OCI-LY3 (cell line): ENCODE measurements around the gene KCNAB3.
A peak's percentile ranks its signal among the peaks of the same experiment; 100 is the strongest.

Experiments
- H2AFZ ChIP-seq: fragments of 200-600, 300-600 bp; shearing (Covaris generic); 2 replicates; pipeline ENCODE4 v1.6.0; 2014; ENCODE audit warnings: antibody characterized with exemption, low read depth, low read length
- H3K27ac ChIP-seq: fragments of 200-600, 300-600 bp; sonication (generic); 2 replicates; pipeline ENCODE4 v1.5.1; 2014; ENCODE audit warnings: mild to moderate bottlenecking, low read length, moderate library complexity, mixed read lengths
- H3K27me3 ChIP-seq: fragments of 200-600, 300-600 bp; sonication (generic); 2 replicates; pipeline ENCODE4 v1.6.1; 2014; ENCODE audit warnings: low read depth, low read length, mixed read lengths
- H3K36me3 ChIP-seq: fragments of 200-600, 300-600 bp; sonication (generic); replicated peaks from 2 replicates; pipeline ENCODE3; 2014; ENCODE audit warnings: low read depth, low read length, mixed read lengths
- H3K4me1 ChIP-seq: fragments of 300-600, 200-600 bp; sonication (generic); 2 replicates; pipeline ENCODE4 v1.6.1; 2014; ENCODE audit warnings: low read length, mixed read lengths
- H3K4me2 ChIP-seq: fragments of 200-600, 300-600 bp; sonication (generic); 2 replicates; pipeline ENCODE4 v1.6.1; 2014; ENCODE audit warnings: low read length, mixed read lengths
- H3K4me3 ChIP-seq: fragments of 300-600, 200-600 bp; sonication (generic); 2 replicates; pipeline ENCODE4 v1.5.1; 2014; ENCODE audit warnings: antibody characterized with exemption, mild to moderate bottlenecking, low read length, moderate library complexity
- H3K79me2 ChIP-seq: fragments of 300-600, 200-600 bp; shearing (Covaris generic); 2 replicates; pipeline ENCODE4 v1.6.1; 2014; ENCODE audit warnings: mild to moderate bottlenecking, low read length, mixed read lengths
- H3K9ac ChIP-seq: fragments of 300-600, 200-600 bp; shearing (Covaris generic); 2 replicates; pipeline ENCODE4 v1.6.0; 2014; ENCODE audit warnings: mild to moderate bottlenecking, low read length, moderate library complexity
- H3K9me3 ChIP-seq: fragments of 200-600, 300-600 bp; shearing (Covaris generic); 2 replicates; pipeline ENCODE4 v1.6.1; 2014; ENCODE audit warnings: low read length, mixed read lengths; ENCODE audit not compliant: insufficient read depth
- H4K20me1 ChIP-seq: fragments of 200-600, 300-600 bp; sonication (generic); 2 replicates; pipeline ENCODE4 v1.6.1; 2016; ENCODE audit warnings: low read length, mixed read lengths; ENCODE audit not compliant: insufficient read depth
- CTCF ChIP-seq: fragments of 200-600, 300-600 bp; sonication (generic); IDR thresholded peaks from 2 replicates; pipeline ENCODE4 v1.5.1; 2014; ENCODE audit warnings: antibody characterized with exemption, low read length, low read depth
- EZH2phosphoT487 ChIP-seq: fragments of 200-600 bp; shearing (Covaris generic); IDR thresholded peaks from 2 replicates; pipeline ENCODE4 v1.6.1; 2018; ENCODE audit warnings: antibody characterized with exemption, mixed run types, low read depth

KCNAB3 gene

DNA sequence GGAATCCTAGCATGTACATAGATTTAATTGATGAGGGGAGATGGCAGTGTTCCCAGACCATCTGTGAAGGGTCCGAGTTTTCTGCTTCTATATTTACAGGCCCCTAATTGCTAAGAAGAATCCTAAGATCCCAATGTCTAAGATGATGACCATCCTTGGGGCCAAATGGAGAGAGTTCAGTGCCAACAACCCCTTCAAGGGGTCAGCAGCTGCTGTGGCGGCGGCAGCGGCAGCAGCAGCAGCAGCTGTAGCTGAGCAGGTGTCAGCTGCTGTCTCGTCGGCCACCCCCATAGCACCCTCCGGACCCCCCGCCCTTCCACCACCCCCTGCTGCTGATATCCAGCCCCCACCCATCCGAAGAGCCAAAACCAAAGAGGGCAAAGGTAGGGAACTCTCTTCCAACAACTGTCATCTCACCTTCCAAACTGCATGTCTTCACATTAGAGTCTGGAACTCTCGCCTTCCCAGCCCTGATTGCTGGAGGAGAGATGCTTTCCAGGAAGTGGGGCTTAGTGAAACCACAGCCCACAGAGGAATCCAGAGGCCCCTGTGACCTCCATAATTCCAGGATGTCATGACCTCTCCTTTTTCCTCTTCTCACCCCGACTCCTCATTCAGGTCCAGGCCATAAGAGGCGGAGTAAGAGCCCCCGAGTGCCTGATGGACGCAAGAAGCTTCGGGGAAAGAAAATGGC lies 36.3 kb downstream of the KCNAB3 start:
- no peaks in the 10 kb centered on the region for H4K20me1 ChIP-seq
- peaks cover 9% of the 10 kb centered on the region for H3K79me2 ChIP-seq
- no peak overlapping the region for H2AFZ ChIP-seq
- no peak overlapping the region for H3K9ac ChIP-seq
- H3K36me3 ChIP-seq, result peaks cover 18% of the 10 kb centered on the region
- H3K4me1 ChIP-seq, result no peaks in the 10 kb centered on the region
- no peaks in the 10 kb centered on the region for H3K27me3 ChIP-seq
- no peak for TF ChIP-seq CTCF
- no peak for TF ChIP-seq EZH2phosphoT487
- no peak overlapping the region for H3K4me3 ChIP-seq
- H3K4me2 ChIP-seq, result no peak overlapping the region
- H3K27ac ChIP-seq, result no peak overlapping the region
- no peaks in the 10 kb centered on the region for H3K9me3 ChIP-seq

DNA sequence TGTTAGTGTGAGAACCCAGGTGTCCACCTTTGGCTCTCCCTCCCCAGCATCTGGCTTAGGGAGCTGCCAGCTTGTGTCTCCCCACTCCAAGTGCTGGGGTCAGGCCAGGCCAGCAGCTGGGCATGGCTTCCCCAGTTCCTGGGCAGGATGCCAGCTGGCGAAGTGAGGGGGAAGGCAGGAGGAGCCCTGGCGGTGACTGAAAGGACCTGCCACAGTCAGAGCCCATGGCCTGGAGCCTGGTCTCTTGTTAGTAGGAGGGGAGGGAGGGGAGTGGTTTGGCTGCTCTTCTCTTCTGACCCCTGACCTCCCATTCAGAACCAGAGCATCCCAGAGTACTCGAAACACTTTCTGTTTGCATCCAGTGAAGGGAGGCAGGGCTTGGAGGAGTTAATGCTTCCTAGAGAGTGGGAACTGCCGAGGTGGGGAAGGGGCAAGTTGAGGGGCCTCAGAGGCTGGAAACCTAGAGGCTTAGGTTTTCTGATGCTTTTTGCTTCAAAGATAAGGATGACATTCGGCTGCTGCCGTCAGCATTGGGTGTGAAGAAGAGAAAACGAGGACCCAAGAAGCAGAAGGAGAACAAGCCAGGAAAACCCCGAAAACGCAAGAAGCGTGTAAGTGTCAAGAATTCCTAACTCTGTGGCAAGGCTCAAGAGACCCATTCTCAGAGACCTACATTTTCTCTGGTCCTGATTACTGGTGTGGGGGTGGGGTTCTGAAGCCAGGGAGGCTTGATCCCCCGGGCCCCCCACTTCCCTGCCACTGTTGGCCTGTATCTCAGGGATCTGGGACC lies 40.3 kb downstream of the KCNAB3 start:
- Histone ChIP-seq H3K27me3 (no peaks in the 10 kb centered on the region), H3K36me3 (peaks cover 3% of the 10 kb centered on the region), H3K27ac (no peak overlapping the region), H3K9me3 (no peaks in the 10 kb centered on the region), H3K4me1 (peaks cover 4% of the 10 kb centered on the region; the same call in 1 of the 2 replicates), H4K20me1 (peaks cover 5% of the 10 kb centered on the region; the same call in 1 of the 2 replicates), H3K9ac (no peak overlapping the region), H2AFZ (no peak overlapping the region), H3K4me3 (no peak overlapping the region), H3K79me2 (peaks cover 39% of the 10 kb centered on the region), H3K4me2 (no peak overlapping the region)
- TF ChIP-seq EZH2phosphoT487 (no peak), CTCF (no peak)

GRCh38 chr17:7888184-7888920 lies 41.3 kb downstream of the KCNAB3 start, which contains the start of gene CHD3:
Gene CHD3 (plus strand): TSS chr17:7888789. CDS start chr17:7889001, 212 bp downstream.
- no peak within 1 kb of the TSS for H2AFZ ChIP-seq
- peaks cover 12% of the 10 kb centered on the region; the same call in 1 of the 2 replicates for H3K4me1 ChIP-seq
- no peaks in the 10 kb centered on the region for H3K9me3 ChIP-seq
- no peaks in the 10 kb centered on the region for H3K27me3 ChIP-seq
- H4K20me1 ChIP-seq, result peaks cover 5% of the 10 kb centered on the region; the same call in 1 of the 2 replicates
- peak within 1 kb of the TSS; percentile 41 for H3K27ac ChIP-seq
- peak within 1 kb of the TSS; percentile 99 for H3K4me3 ChIP-seq
- H3K36me3 ChIP-seq, result no peaks in the 10 kb centered on the region
- H3K4me2 ChIP-seq, result peak within 1 kb of the TSS; percentile 94
- H3K79me2 ChIP-seq, result peaks cover 39% of the 10 kb centered on the region
- H3K9ac ChIP-seq, result peak within 1 kb of the TSS; percentile 91
- TF ChIP-seq EZH2phosphoT487, result no peak

GRCh38 chr17:7887482-7888183 lies 42.0 kb downstream of the KCNAB3 start:
- H3K9ac ChIP-seq, result peak overlapping the region; percentile 91
- no peaks in the 10 kb centered on the region for H3K27me3 ChIP-seq
- no peaks in the 10 kb centered on the region for H3K9me3 ChIP-seq
- peak overlapping the region; percentile 99 for H3K4me3 ChIP-seq
- peaks cover 2% of the 10 kb centered on the region for H3K36me3 ChIP-seq
- peaks cover 19% of the 10 kb centered on the region; the same call in 1 of the 2 replicates for H3K4me1 ChIP-seq
- H2AFZ ChIP-seq, result no peak overlapping the region
- peaks cover 5% of the 10 kb centered on the region; the same call in 1 of the 2 replicates for H4K20me1 ChIP-seq
- TF ChIP-seq EZH2phosphoT487, result no peak
- no peak for TF ChIP-seq CTCF
- peak overlapping the region; percentile 79 for H3K27ac ChIP-seq
- H3K79me2 ChIP-seq, result peaks cover 39% of the 10 kb centered on the region
- H3K4me2 ChIP-seq, result peak overlapping the region; percentile 94
